Choroid plexus epithelial cell (primary cell): ENCODE data around the gene CROCC.
A peak's percentile ranks its signal among the peaks of the same experiment; 100 is the strongest.
"Not testable (repeated sequence)": the region's sequence is repeated elsewhere in the genome, so short reads cannot be mapped to it uniquely, and the experiment has no call there.

Experiments used
- DNase-seq: peaks from one replicate; pipeline ENCODE4 v3.0.0-alpha.2; 2010; ENCODE audit warnings: low read depth
- H3K4me3 ChIP-seq: 2 replicates; pipeline ENCODE4 v1.5.1; 2011; ENCODE audit warnings: low read depth, mild to moderate bottlenecking, control low read depth, low read length, moderate library complexity
- TF ChIP-seq, protein P1 (sequence below): conservative IDR thresholded peaks from 2 replicates; pipeline ENCODE4 v1.5.1; 2011; ENCODE audit warnings: low read depth, mild to moderate bottlenecking, control low read depth, inconsistent platforms, low read length, moderate library complexity

Gene CROCC

DNA sequence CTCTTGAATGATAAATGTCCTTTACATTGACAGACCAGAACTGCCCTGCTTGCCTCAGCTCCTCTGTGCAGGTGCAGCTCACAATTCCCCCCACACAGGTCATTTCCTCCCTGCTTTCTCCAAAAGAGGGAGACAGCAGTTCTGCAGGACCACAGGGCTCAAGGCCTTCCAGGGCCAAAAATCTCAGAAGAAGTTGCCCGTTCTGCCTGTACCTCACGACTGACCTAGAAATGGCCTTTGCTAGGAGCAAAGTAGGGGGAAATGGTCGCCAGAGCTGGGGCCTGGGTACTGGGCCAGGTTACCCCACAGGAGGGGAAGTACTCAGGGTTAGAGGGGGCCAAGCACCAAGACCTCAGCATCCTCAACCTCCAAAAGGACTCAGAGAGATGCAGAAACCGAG is 14.9 kb upstream of the CROCC start:
- DNase-seq = no peak
- TF ChIP-seq, protein P1, sequence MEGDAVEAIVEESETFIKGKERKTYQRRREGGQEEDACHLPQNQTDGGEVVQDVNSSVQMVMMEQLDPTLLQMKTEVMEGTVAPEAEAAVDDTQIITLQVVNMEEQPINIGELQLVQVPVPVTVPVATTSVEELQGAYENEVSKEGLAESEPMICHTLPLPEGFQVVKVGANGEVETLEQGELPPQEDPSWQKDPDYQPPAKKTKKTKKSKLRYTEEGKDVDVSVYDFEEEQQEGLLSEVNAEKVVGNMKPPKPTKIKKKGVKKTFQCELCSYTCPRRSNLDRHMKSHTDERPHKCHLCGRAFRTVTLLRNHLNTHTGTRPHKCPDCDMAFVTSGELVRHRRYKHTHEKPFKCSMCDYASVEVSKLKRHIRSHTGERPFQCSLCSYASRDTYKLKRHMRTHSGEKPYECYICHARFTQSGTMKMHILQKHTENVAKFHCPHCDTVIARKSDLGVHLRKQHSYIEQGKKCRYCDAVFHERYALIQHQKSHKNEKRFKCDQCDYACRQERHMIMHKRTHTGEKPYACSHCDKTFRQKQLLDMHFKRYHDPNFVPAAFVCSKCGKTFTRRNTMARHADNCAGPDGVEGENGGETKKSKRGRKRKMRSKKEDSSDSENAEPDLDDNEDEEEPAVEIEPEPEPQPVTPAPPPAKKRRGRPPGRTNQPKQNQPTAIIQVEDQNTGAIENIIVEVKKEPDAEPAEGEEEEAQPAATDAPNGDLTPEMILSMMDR = no peak
- no peak overlapping the region for H3K4me3 ChIP-seq

DNA sequence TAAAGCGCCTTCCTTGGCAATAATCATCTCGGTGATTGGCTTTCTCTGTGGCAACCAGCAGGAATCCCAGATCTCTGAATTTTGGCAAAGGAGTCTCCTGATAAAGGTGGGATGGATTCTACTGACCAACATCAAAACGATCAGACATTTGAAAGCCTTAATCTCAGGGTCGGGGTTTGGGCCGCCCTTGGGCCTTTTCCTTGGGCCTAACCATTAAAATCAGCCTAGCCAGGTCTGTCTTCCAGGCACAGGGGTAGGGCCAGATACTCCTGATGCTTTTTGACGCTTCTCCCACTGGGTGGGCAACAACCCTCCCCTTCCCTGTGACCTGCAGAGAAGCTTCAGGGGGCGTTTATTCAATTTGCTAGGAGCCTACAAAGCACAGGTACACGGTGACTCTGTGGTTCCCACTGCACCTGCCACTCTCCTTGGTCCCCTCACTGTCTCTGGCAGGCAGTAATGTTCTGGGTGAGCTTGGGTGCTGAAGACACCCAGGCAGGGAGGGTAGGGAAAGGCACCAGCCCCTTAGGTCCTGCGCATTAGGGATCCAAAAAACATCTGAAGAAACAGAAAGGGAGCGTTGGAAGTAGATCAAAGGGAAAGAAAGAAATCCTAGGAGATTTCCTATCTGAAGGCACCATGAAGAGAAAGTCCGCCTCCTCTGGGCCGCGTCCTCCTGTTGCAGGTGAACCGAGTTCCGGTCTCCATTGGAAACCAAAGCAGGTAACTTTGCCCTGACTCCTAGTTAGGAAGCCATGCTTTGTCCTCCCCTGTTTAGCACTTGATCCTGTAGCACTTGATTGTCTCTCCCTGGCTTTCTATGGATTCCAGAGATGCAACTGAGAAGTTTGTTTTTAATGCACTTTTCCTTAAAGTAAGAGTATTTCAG is 13.6 kb upstream of the CROCC start:
- TF ChIP-seq, protein P1 = no peak
- DNase-seq = no peak
- no peak overlapping the region for H3K4me3 ChIP-seq

DNA sequence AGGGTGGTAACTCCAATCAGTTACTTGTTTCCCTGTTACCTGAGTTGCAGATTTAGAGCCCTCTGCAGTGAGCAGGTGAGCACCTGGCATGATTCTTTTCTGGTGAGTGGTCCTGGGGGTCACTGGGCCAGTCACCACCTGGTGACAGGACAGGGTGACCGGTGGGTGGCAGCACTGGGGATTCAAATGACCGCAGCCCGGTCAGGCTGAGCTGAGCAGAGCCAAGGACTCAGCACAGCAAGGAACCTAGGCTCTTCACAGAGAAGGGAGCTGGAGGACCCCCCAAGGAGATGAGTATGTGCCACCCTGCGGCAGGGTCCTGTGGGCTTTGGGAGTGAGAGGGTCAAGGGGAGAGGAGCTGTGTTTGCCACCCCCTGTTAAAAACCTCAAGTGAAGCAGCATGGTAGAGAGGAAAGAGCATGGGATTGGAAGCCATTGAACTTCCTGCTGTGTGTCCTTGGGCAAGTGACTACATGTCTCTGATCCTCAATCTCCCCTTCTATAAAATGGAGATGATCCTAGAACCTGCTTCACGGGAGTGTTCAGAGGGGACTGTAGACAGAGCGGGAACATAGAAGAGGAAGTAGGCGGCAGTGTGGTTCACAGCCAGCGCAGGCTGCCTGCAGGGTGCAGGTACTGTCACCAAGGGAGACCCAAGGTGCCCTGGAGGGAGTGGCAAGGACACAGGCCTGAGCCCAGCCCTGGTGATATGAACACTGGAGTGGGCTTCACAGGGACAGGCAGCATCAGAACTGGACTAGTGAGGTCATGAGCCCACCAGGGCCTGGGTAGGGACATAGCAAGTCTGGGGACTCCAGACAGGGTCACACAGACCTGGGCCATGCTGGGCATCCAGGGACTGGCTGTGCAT is 9.6 kb upstream of the CROCC start:
- TF ChIP-seq, protein P1 = peak; percentile 3
- H3K4me3 ChIP-seq, DNase-seq: not testable (repeated sequence)

DNA sequence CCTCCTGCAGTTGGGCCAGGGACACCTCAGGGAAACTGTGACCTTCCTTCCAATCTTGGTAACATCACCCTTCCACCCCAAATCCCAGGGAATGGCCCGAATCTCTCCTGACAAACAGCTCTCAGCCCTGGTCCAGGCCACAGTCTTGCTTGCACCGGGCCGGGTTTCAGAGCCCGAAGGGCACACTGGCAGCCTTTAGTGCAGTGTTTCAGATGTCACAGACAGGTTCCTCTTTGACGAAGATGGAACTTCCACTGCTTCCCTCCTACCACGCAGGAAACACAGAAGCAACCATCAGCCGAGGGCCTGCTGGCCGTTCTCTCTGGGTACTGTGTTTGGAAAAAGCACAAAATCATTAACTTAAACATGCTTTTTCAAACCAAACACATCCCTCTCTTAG is 9.0 kb upstream of the CROCC start:
- not testable (repeated sequence) for DNase-seq, H3K4me3 ChIP-seq

DNA sequence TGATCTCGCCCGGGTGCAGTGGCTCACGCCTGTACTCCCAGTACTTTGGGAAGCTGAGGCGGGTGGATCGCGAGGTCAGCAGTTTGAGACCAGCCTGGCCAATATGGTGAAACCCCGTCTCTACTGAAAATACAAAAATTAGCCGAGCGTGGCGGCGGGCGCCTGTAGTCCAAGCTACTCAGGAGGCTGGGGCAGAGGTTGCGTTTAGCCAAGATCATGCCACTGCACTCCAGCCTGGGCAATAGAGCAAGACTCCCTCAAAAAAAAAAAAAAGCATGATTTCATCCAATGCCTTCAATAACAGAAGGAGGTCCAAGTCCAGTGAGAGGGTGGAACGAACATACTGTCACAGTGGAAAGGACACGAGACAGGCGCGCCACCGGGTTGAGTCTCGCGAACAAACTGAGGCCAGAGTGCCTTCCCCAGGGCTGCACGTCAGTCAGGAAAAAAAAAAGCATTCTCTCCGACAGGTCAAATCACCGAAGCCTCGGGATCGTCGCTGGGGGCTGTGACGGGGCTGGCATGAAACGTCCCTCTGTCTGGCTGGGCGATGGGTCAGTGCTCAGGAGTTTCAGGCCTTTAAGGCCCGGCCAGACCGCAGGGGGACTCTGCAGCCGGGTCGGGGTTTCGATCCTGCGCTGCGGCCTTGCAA is 8.4 kb upstream of the CROCC start:
- TF ChIP-seq, protein P1 = no peak
- H3K4me3 ChIP-seq = peak overlapping the region; percentile 90
- DNase-seq = no peak

DNA sequence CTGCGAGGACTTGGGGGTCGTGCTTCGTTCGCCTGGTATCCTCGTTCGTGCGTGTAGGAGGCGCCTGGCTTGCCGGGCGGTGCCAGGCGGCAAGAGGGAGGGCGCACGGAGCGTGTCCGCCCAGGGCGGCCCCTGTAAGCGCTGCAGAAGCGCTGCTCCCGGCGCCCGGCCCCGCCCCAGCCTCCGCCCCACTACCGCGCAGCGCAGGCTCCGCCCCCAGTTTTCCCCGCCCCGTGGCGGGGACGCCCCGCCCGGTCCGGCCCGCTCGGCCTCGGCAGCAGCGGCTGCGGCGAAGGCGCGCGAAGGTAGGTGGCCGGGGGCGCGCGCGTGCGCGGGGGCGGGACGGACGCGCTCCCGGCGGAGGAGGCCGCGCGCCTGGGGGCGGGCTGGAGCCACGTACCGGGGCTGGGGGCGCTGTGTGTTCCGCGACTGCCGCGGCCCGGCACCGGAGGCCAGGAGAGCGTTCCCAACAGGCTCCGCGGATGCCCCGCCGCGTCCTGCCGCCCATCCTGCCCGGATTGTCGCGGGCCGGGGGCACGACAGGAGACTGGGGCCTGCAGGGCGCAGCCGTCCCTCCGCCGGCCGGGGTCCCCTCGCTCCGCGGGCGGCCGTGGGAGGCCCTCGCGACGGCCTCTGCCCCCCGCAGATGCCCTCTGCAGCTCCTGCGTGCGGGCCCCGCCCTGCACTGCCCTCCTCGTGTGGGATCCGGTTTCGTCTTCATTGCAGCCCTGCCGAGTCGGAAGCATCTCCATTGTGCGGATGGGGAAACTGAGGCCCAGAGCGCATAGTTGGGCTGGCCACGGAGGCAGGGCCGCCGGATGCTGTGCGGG is 7.7 kb upstream of the CROCC start:
- peak overlapping the region; percentile 90 for H3K4me3 ChIP-seq
- peak; percentile 99 for DNase-seq
- TF ChIP-seq, protein P1 = no peak

DNA sequence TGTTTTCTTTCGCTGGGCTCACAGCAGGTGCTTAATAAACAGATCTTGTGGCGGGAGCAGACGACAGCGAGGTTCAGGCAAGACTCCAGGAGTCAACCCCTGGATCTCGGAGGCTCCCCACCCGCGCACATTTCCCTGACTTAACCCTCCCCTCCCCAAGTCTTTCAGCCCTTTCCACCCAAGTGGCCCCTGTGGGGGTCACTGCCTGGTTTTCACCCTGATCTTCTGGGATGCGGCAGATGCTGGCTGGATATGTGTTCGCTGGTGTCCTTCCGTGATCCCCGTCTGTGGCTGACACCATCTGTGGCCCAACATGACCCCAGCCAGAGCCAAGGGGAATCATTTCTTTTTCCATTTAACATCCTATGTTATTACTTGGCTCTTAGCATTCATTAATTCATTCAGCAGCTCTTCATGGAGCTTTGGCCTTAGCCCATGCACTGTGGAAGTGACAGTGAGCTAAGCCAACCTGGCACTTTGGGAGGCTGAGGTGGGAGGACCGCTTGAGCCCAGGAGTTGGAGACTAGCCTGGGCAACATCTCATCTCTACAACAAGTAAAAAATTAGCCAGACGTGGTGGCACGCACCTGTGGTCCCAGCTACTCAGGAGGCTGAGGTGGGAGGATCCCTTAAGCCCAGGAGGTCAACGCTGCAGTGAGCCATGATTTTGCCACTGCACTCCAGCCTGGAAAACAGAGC is 6.7 kb upstream of the CROCC start:
- DNase-seq = peak; percentile 26
- H3K4me3 ChIP-seq = peak overlapping the region; percentile 90
